CD4-positive, alpha-beta T cell treated with Interleukin-10 for 1 hour (primary cell): ENCODE data around the gene ERBB4.

Source experiments
- DNase-seq: peaks from one replicate; pipeline ENCODE4 v3.0.0-alpha.2; 2020

Gene ERBB4

DNA sequence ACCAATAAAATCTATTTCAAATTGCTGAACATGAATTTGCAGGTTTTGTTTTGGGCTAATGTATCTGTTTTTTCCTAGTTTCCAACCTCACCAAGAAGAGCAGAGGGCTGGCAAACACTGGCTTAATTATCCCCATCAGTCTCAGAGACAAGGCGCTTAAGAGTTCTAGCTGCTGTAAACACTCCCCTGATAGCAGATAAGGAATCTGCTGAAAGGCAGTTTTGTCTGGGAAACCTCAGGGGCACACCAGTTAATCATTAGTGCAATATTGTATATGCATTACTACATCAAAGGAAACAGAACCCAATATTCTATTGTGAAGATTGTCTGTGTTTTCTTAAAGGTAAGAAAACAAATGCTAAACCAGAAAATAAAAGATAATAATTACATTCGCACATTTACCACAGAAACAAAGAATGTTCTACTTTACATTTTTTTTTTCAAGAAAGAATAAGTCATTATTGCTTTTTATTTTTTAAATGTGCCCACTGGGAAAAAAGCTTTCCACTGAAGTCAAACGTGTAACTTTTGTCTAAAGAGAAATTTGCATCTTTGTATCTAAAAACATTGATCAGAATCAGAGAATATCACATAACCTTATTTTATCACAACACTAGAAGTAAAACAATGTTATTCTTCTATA, 179.1 kb downstream of the ERBB4 start:
- no peak for DNase-seq

DNA sequence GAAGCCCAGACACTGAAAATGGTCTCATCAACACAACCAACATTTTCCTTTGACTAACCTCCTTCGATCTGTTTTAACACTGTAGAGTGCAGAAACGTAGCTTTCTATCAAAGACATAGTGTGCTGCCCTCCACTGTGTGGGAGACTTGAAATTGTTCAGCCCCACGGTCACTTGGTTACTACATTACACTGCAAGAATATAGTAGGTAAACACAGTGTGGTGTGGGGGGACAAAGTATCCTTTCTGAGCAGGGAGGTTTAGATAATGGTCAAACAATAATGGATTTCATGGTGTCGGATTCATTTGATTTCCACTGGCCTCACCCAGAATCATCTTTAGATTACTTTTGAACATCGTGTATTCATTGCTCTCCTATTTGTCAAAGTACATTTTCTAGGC, 181.0 kb downstream of the ERBB4 start:
- DNase-seq, result no peak

DNA sequence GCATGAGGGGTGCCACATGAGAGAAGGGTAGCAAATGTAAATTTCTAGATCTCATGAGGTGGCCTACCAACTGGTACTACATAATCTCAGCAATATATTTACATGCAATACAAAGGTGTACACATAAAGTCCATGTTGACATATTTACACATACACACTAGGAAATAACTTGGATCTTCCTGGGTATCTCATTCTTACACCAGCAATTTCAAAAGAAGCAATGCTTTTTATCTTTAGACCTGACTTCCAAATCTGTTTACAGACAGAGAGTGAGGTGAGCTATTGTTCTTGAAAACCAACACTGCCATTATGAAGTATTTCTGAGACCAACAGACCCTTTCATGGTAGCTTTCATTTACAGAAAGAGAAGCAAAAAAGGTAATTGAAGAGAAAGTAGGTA, 184.2 kb downstream of the ERBB4 start:
- no peak for DNase-seq

DNA sequence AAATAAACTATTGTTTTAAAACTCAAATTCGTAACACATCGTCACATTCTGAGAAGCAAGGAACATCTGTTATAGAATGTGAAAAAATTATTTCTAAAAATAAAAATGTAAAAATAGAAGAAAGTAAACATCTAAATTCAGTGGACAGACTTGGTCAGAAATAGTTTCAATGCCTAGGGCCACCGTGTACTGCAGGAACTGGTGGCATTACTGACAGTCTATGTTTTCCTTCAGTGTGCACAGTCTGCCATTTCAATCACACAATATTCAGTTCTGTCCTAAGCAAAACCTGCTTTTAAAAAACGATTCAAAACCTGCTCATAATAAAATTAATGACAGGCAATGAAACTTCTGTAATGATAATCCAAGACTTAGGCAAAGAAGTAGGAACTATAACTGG, 190.1 kb downstream of the ERBB4 start:
- DNase-seq, result no peak

DNA sequence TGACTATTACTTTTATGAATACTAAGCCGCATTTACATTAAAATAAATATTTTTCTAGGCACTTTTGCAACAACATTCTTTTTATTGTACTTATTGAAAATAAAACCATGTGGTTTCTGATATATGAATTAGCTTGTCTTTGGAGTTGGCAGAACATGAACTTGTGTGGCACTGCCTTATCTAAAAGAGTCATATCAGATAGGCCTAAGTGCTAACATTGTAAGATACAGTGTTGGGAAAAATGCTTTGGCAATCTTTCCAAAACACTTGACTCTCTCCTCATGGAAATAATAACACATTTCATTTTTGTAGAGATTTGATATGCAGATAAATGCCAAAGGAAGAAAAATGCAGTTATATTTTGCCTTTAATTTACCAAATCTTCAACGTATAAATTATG, 191.7 kb downstream of the ERBB4 start:
- no peak for DNase-seq

DNA sequence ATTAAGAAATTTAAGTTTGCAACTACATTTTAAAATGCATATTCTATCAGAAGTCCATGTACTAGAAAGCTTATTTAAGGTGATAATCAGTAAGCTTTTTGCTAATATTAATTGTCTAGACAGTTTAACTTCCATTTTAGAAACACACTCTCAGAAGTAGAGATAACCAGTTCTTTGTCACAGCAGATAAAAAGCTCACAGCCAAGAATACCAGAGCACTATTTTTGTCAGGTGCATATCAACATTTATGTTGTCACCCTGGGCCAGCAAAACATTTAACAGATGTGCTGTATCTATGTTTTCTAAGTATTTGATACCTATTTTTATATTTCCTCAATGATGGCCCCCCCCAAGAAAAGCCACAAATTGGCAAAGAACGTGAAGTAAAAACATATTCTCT, 192.6 kb downstream of the ERBB4 start:
- DNase-seq, result no peak

DNA sequence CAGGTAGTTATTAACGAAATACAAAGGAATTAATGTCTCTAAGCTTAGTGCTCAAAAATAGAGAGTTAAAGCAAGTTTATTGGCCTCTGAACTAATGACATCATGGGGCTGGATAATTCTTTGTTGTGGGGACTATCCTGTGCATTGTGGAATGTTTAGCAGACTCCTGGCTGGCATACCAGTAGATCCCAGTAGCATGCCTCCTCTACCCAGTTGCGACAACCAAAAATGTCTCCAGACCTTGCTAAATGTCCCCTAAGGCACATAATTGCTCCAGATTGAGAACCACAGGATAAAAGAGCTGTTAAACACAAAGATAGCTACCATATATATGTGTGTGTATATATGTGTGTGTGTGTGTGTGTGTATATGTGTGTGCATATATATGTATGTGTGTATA, 194.5 kb downstream of the ERBB4 start:
- DNase-seq, result no peak

DNA sequence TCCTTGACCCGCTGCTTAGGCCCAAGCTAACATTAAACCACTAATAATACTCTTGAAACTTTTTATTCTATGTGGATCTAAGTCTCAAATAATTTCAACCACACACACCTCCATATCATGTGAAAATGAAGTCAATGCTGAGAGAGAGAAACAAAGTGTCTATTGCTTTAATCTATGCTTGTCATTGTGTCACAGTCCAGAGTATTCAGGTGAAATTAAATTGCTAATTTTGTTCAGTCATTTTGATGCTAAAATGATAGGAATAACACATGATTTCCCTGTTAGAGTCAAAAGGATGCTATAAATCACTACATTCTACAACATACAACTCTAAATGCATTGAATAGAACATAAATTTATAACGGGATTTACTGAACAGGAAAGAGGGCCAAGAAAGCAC, 195.4 kb downstream of the ERBB4 start:
- no peak for DNase-seq

DNA sequence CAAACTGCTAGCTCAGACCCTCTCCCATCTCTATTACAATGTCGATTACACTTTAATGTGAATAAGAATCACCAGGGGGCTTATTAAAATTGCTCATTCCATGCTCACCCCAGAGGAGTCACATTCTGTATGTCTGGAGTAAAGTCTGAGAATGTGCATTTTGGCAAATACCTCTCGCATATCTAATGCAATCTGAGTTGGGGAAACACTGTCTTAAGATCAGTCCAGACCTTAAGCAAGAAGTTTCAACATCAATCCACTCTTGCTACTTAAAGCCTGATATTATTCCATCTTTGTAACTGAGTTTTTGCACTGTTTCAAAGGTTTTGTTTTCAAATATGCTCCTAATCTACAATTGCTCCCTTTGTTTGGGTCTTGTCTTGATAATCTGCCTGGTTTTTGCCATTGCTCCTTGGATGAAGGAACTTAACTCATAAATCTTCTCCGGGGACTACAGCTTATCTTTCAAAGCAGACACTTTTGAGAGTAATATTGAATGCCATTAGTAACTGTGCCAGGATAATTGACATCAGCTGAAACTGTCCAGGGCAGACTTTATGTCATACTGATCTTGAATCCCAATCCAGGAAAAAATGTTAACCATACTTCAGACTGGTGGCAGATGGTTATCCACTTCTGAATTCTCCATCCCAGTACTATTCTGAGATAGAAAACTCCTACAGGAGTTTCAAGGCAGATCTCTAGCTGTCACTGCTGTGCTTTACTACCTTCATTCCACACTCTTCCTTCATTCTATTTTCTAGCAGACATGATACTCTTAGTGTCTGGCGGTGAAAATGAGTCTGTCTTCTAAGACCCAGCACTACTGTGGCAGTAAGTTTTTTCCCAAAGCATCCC, 200.9 kb downstream of the ERBB4 start:
- no peak for DNase-seq

DNA sequence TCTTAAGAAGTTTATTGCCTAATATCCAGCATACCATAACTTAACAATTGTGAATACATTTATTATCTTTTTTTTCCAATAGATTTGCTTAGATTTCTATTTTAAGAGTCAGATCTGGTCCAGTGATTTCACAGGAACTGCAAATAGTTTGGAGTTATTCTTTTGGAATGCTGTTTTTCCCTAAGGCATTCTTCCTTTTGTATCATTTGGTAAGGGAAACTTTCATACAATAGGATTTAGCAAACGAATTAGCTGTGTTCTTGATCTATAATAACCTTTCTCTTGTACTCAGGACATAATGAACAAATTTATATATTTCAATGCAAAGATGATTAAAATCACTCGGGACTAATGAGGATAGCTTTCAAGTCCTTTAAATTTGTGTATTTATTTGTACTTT, 201.6 kb downstream of the ERBB4 start:
- no peak for DNase-seq

DNA sequence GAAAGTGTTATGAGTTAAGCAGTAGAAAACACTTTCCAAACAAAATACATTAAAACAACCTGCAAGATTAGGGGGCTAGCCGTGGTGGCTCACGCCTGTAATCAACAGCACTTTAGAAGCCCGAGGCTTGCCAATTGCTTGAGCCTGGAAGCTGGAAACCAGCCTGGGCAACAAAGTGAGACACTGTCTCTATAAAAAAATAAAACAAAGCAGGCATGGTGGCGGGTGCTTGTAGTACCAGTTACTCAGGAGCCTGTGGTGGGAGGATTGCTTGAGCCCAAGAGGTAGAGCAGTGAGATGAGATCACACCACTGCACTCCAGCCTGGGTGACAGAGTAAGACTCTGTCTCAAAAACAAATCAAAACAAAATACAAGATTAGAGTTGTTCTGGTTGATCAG, 208.3 kb downstream of the ERBB4 start:
- DNase-seq, result no peak

DNA sequence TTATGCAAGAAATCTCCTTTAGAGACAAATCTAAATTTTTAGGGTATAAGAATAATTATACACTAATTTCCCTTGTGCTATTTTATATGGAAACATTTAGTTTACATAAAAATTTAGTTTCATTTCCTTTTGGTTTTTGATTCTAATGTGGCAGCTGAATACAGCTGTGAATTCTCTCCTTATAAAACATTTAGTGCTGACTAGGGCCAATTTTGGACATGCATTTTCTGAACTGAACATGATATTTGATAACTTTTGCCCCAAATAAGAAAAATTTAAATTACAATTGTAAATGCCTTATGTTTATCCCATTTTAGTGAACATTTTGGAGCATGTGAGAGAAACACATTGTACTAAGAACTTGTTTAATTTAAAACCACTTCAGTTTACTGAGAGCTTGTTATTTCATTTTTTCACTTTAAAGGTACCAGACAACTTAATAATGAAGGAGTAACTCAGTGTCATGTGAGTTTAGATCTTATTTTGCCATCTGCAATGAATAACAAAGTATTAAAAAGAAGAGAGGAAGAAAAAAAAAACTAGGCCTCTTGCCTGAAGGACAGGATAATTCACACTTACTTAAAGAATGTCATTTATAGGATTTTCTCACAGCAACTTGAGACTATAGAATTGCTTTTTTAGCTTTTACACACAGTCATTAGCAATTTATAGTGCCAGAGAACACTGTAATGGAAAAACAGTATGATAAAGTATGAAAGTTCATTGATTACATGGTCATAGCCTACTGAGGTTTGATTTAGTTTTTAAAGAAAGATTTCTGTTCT, 209.7 kb downstream of the ERBB4 start:
- DNase-seq, result no peak

DNA sequence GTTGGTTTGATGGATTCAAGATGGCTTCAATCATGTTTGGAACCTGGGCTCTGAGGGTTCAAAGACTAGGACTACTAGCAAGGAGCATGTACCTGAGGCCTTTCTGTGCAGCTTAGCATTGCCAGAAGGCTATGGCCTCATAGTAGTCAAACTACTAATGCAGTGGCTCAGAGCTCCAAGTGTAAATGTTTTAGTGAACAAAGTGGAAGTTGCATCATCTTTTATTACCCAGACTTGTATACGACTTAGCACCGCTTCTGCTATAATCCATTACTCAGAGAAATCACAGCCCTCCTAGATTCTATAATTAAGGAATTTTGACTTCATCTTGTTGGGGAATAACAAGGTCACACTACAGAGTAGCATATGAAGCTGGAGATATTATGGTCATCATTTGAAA, 210.5 kb downstream of the ERBB4 start:
- no peak for DNase-seq

DNA sequence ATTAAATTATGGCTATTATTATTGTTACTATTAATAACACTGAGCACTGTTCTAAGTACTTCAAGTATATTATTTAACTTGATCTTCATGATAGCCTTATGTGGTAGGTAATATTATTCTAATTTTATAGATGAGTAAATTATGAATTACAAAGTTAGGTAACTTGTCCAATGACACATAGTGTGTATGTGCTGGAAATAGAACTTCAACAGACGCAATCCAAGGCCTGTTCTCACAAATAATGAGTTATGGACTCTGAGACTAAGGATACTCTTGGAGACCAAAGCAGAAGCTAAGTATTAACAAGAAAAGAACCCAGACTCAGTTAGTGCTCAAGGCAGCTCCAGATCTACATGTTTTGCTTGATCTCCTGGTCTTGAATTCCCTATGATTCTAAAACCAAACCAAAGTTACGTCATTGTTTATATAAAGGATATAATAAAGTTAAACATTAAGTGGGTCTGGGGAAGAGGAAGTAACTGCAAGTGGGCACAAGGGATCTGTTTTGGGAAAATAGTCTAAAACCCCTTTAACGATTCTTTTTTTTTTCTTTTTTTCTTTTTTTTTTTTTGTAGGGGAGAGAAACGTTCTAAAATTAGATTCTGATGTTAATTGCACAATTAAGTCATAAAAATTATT, 211.3 kb downstream of the ERBB4 start:
- DNase-seq, result no peak

DNA sequence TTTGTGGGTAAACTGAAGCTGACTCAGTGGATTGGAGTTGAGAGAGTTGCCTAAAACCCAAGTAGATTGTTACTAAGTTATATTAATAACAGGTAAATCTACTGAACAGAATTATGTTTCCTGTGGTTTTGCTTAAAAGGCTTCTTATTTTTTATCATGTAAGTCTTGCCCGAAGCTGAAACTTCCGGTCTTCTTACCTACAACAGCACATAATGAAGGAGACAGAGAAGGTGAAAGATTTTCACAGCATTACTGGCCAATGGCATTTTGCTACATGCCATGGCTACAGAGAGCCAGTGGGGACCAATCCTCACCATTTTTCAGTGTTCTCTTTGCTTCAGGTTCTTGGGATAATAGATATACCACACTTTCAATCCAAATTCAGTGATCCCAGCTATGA, 220.0 kb downstream of the ERBB4 start:
- DNase-seq, result no peak

DNA sequence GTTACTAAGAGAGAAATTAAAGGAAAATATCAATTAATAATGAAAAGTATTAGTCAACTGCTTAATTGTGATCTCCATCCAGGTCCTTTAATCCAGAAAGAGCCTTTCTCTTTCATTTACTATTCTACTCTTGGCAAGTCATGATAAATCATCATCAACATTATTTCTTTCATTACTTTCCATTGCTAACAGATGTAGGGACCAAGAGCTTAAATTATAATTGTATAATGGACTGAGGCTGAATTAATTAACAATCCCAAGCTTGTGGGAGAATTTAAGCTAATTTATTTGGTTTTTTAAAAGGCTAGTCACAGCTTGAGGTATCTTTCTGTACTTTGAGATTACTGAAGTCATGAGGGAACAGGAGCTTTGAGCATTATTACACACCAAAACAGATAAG, 223.9 kb downstream of the ERBB4 start:
- DNase-seq, result no peak

DNA sequence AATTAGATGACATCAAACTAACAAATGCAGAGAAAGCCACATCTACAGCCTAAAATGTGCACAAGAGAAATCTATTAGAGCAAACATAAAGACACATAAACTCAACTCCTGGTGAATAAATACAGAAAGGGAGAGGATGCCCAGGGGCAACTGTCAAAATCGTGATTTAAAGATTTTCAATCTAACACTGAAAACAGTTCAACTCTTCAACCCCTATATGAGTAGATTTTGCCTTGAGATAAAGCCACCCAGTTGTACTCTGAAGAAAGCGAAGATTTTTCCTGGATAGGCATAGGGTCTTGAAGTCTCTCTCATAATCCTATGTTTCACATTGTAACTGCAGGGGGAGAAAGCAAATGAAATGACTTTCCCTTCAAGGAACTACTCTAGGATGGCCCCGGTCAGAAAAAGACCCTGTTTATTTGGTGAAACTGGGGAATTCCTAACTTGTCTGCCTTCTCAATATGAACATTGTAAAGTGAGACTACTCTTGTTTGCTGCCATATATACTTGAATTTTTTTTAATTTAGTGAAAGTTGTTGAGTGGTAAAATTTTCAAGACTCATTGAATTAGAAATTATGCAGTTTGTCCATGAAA, 226.7 kb downstream of the ERBB4 start:
- DNase-seq, result no peak

DNA sequence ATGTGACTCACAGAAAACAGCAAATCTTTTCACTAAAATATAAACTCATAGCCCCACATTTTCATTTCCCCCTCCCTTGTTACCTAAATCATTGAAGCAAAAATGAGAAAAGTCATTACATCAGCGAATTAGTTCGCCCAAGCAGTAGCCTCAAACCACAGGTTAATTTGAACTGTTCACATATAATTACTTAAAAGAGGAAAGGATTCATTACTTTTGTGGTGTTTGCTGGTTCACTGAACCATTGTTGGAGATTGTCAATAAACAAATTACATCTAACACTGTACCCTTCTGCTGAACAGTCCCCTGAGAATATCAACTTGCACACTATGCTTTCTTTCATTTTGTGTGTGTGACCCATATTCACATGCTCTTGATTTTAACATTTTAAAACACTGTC, 238.7 kb downstream of the ERBB4 start:
- DNase-seq, result no peak

DNA sequence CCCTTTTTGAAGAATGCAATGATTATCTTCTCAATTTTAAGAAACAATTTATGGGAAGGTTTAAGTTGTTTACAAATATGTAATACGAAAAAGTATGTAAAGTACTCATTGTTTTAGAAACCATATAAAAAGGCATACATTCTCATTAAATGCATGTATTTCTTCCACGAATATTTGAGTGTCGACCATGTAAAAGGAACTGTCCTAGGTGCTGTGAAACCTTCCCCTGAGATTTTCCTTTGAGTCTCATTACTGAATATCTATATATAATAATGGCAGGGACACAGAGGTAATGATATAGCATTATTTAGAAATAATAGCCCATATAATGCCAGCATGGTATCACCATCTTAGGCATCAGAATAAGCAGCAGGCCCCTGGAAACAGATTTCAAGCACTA, 239.3 kb downstream of the ERBB4 start:
- DNase-seq, result no peak

DNA sequence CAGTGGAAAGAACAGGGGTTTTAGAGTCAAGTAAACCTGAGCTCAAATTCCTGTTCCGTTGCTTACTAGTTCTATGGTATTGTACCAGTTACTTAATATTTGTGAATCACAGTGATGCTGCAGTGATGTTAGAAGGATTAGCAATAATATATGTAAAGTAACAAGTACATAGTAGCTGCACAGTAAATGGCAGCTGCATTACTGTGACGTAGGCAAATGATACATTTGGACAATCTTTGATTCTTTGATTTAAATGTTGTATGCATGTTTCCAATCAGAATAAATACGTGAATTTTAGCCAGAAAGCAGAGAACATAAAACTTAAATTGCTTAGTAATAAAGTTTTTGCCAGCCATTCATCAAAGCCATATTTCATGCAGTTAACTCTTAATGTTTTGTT, 243.0 kb downstream of the ERBB4 start:
- no peak for DNase-seq

DNA sequence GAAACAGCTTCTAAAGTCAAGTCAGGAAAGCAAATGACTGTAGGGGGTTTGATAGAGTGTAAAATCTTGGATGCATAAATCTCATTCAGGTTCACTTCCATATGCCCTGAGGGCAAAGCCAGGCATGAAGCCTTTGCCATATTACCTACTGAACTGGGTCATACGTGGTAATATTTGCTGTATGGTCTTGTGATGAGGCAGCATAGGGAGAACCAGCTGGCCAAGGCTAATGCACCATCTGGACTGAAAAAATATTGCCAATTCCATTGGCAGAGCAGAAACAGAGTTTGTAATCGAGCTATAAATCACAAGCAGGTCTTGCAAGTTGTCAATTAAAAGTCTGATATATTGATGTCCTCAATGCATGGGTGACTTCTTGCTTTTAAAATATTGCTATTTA, 243.8 kb downstream of the ERBB4 start:
- DNase-seq, result no peak

DNA sequence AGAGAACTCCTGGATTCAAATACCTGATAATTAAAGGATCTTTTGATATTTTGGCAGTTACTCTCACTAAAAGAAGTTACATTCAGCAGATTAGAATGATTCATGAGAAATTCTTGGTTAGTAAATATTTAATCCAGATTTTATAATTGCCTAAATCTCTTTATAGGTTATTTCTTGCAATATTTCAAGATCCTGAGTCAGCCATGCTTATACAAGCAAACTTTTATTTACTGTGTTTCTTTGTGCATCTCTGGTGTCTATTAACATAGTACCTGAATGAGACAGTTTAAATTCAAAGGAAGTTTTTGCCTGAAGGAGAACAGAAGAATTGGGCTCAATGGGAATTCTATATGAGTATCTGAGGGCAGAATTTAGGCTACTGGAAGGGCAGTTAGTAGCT, 249.3 kb downstream of the ERBB4 start:
- DNase-seq, result no peak

DNA sequence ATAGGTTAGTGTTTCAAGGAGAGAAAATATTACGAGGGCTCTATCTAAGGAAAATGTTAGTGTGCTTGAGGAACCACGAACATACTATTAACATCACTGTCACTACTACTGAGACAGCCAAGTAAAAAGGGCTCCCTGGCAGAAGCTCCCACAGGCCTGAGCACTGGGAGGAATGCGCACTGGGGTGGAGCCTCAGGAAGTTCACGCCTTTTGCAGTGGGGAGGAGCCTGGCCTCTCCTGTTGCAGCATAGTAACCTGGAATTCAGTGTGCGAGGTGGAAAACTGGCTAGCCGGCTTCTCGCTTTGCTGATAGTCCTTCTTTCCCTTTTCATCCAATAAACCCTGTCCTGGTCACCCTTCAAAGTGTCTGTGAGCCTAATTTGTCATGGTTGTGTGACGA, 250.3 kb downstream of the ERBB4 start:
- DNase-seq, result no peak
